DND-41 (cell line): Measurements from ENCODE around the gene TNNC1.

Source experiments
- ATAC-seq: fragments of 200-7000 bp; cut with Tn5 transposase; 3 replicates; pipeline ENCODE4 v1.9.1; 2021; ENCODE audit warnings: low read depth; ENCODE audit not compliant: insufficient read depth
- DNase-seq: peaks from one replicate; pipeline ENCODE4 v3.0.0-alpha.2; 2020
- H2AFZ ChIP-seq: 2 replicates; pipeline ENCODE4 v1.6.0; 2012; ENCODE audit warnings: low read depth, low read length
- H3K27ac ChIP-seq: 2 replicates; pipeline ENCODE4 v1.5.1; 2012; ENCODE audit warnings: low read length, inconsistent platforms
- H3K27me3 ChIP-seq: fragments of 200-600 bp; sonication (generic); 2 replicates; pipeline ENCODE4 v1.6.0; 2012; ENCODE audit warnings: low read length, mild to moderate bottlenecking, inconsistent platforms; ENCODE audit not compliant: insufficient read depth, poor library complexity
- H3K36me3 ChIP-seq: 2 replicates; pipeline ENCODE4 v1.5.1; 2012; ENCODE audit warnings: low read length, inconsistent platforms; ENCODE audit not compliant: insufficient read depth
- H3K4me1 ChIP-seq: 2 replicates; pipeline ENCODE4 v1.5.1; 2012; ENCODE audit warnings: mild to moderate bottlenecking, low read length; ENCODE audit not compliant: insufficient read depth
- H3K4me2 ChIP-seq: 2 replicates; pipeline ENCODE4 v1.6.0; 2012; ENCODE audit warnings: mild to moderate bottlenecking, moderate library complexity, low read length, inconsistent platforms; ENCODE audit not compliant: insufficient read depth
- H3K4me3 ChIP-seq, 2 experiments: fragments of 200-600 bp in 1 of 2; shearing (Covaris generic) in 1 of 2; 2 replicates each; pipeline ENCODE4 v1.5.1; 2012 to 2016; ENCODE audit warnings: inconsistent platforms in 2 of 2, low read length in 2 of 2, mild to moderate bottlenecking in 2 of 2, low read depth in 1 of 2, moderate library complexity in 1 of 2
- H3K79me2 ChIP-seq: 2 replicates; pipeline ENCODE4 v1.6.0; 2012; ENCODE audit warnings: low read length, inconsistent platforms; ENCODE audit not compliant: insufficient read depth
- H3K9ac ChIP-seq: 2 replicates; pipeline ENCODE4 v1.6.0; 2012; ENCODE audit warnings: low read depth, mild to moderate bottlenecking, inconsistent platforms, low read length, moderate library complexity
- H3K9me3 ChIP-seq: 2 replicates; pipeline ENCODE4 v1.5.1; 2012; ENCODE audit warnings: low read length, moderate library complexity, mild to moderate bottlenecking, inconsistent platforms; ENCODE audit not compliant: insufficient read depth, severe bottlenecking
- H4K20me1 ChIP-seq: 2 replicates; pipeline ENCODE4 v1.6.0; 2012; ENCODE audit warnings: low read length; ENCODE audit not compliant: insufficient read depth
- EZH2 ChIP-seq: IDR thresholded peaks from 3 replicates; pipeline ENCODE4 v1.6.1; 2012; ENCODE audit warnings: borderline replicate concordance, low read depth, mild to moderate bottlenecking, moderate library complexity, low read length, inconsistent platforms; ENCODE audit not compliant: severe bottlenecking
- TF ChIP-seq, protein P1 (sequence below): IDR thresholded peaks from 2 replicates; pipeline ENCODE4 v1.5.1; 2012; ENCODE audit warnings: borderline replicate concordance, low read length, moderate library complexity, mild to moderate bottlenecking; ENCODE audit not compliant: poor library complexity, severe bottlenecking; ENCODE audit errors: extremely low read depth

TNNC1 gene

DNA sequence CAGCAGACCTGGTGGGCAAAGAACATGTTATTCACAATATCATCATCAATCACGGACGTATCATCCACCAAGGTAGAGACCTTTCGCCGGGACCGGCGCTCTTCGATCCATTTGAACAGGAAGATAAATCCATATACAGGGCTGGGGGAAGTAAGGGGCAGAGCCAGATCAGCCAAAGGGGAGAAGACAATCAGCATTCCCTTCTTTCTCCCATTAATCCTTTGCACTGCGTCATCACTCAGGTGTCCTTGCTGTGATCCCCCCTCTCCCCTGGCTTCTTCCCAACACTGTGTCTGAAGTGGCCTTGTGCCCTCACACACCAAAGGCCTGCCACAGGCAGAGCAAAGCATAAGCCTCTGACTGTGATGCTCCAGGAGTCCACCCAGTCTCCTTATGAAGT lies 45.4 kb downstream of the TNNC1 start:
- peaks cover 61% of the 10 kb centered on the region for H3K79me2 ChIP-seq
- TF ChIP-seq, protein P1, sequence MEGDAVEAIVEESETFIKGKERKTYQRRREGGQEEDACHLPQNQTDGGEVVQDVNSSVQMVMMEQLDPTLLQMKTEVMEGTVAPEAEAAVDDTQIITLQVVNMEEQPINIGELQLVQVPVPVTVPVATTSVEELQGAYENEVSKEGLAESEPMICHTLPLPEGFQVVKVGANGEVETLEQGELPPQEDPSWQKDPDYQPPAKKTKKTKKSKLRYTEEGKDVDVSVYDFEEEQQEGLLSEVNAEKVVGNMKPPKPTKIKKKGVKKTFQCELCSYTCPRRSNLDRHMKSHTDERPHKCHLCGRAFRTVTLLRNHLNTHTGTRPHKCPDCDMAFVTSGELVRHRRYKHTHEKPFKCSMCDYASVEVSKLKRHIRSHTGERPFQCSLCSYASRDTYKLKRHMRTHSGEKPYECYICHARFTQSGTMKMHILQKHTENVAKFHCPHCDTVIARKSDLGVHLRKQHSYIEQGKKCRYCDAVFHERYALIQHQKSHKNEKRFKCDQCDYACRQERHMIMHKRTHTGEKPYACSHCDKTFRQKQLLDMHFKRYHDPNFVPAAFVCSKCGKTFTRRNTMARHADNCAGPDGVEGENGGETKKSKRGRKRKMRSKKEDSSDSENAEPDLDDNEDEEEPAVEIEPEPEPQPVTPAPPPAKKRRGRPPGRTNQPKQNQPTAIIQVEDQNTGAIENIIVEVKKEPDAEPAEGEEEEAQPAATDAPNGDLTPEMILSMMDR: no peak
- TF ChIP-seq EZH2: no peak
- H2AFZ ChIP-seq: no peak overlapping the region
- H4K20me1 ChIP-seq: peaks cover 54% of the 10 kb centered on the region
- H3K27me3 ChIP-seq: no peaks in the 10 kb centered on the region
- ATAC-seq: no peak
- H3K27ac ChIP-seq: no peak overlapping the region; the same call in 1 of the 2 replicates
- peak overlapping the region; percentile 98; a peak in 3 of 4 replicates for H3K4me3 ChIP-seq
- H3K4me2 ChIP-seq: peak overlapping the region; percentile 99
- H3K9me3 ChIP-seq: no peaks in the 10 kb centered on the region
- DNase-seq: no peak
- H3K4me1 ChIP-seq: peaks cover 53% of the 10 kb centered on the region
- H3K9ac ChIP-seq: peak overlapping the region; percentile 88
- H3K36me3 ChIP-seq: peaks cover 67% of the 10 kb centered on the region

DNA sequence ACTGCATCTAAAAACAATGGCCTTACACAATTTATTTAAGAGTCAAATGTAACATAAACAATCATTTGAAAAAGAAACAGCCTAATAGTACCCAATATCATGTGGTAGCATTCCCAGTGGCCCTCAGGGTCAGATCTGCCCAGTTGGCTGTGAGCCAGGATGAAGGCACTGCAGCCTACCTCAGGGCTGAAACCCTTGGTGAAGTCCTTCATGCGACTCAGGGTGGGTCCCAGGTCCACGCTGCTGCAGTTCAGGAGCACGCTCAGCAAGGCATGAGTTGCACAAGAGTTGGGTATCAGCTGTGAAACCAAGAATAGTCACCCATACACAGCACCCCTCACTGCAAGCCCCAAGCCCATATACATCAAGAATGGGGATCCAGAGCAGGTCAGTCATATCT lies 46.1 kb downstream of the TNNC1 start:
- Histone ChIP-seq H3K4me3 (peak overlapping the region in 1 of 2 experiments; percentile 10; a peak in 1 of 4 replicates), H3K4me1 (peaks cover 46% of the 10 kb centered on the region), H3K27me3 (no peaks in the 10 kb centered on the region), H3K9me3 (no peaks in the 10 kb centered on the region), H3K79me2 (peaks cover 55% of the 10 kb centered on the region), H3K4me2 (peak overlapping the region; percentile 99), H3K27ac (no peak overlapping the region), H3K36me3 (peaks cover 68% of the 10 kb centered on the region), H3K9ac (peak overlapping the region; percentile 88; the same call in 1 of the 2 replicates), H4K20me1 (peaks cover 55% of the 10 kb centered on the region), H2AFZ (no peak overlapping the region)
- DNase-seq: no peak
- TF ChIP-seq, protein P1: no peak
- TF ChIP-seq EZH2: no peak
- ATAC-seq: no peak

DNA sequence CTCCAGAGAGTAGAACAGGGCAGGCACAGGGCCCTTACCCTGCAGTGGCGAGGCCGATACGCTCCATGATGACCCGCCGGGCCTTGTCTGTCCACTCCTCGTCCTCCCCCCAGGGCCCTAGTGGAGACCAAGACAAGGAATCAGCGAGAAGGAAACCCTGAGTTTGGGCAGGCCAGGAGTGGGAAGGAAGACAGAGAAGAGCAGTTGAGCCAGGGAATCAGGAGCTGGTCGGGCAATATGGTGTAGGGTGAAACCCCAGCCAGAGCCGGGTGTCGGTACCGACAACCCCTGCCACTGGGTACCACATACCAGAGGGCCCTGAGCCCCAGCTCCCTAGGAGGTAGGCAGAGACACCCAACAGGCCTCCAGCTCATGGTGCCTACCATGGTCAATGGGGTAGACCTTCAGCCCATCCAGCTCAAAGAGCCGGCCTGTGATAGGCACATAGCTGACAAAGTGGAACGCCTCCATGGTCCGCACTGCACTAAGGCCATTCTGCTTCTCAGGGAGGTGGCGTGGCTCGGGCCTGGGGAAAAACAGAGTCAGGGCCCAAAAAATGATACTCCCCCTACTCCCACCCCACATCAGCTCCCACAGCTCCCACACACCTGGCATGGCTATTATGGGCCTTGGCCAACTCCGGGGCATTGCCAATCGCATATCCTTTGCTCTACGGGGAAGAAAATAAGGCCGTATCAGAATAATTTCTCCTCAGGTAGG lies 46.9 kb downstream of the TNNC1 start:
- H4K20me1 ChIP-seq: peaks cover 53% of the 10 kb centered on the region
- no peak overlapping the region for H2AFZ ChIP-seq
- H3K9ac ChIP-seq: no peak overlapping the region
- H3K4me2 ChIP-seq: 0 out of 2 replicates have a peak overlapping the region, but pooled peaks have one; percentile 99
- H3K79me2 ChIP-seq: peaks cover 47% of the 10 kb centered on the region
- TF ChIP-seq EZH2: no peak
- TF ChIP-seq, protein P1: no peak
- no peaks in the 10 kb centered on the region for H3K9me3 ChIP-seq
- H3K4me3 ChIP-seq: no peak overlapping the region
- H3K27me3 ChIP-seq: no peaks in the 10 kb centered on the region
- peaks cover 72% of the 10 kb centered on the region for H3K36me3 ChIP-seq
- no peak for ATAC-seq
- H3K27ac ChIP-seq: no peak overlapping the region
- no peak for DNase-seq
- peaks cover 38% of the 10 kb centered on the region for H3K4me1 ChIP-seq
